CD14-positive monocyte (primary cell): Measurements from ENCODE around the gene AGAP1. TPM values are rescaled to one million over a fixed set of nuclear protein-coding genes. Genes with fewer than 3 reads are reported as not detected.

Experiments used
- DNase-seq, 3 donors: peaks; one replicate each; pipeline ENCODE4 v3.0.0-alpha.2; 2011 to 2022
- H2AFZ ChIP-seq: 2 replicates; pipeline ENCODE4 v1.6.0; 2012; ENCODE audit warnings: mild to moderate bottlenecking, low read depth, low read length, inconsistent platforms; ENCODE audit not compliant: insufficient read depth, poor library complexity, severe bottlenecking
- H3K27ac ChIP-seq, 2 donors: 1 replicate in 1 of 2; 2 replicates in 1 of 2; pipeline ENCODE4 v1.5.1; 2012 to 2013; ENCODE audit warnings: low read length in 2 of 2, control low read depth in 1 of 2, inconsistent platforms in 1 of 2, low read depth in 1 of 2, mild to moderate bottlenecking in 1 of 2
- H3K27me3 ChIP-seq, 2 donors: one replicate each; pipeline versions ENCODE4 v1.6.0 to v1.6.1; 2011 to 2013; ENCODE audit warnings: low read length in 2 of 2; ENCODE audit not compliant: control insufficient read depth in 2 of 2, insufficient read depth in 2 of 2
- H3K36me3 ChIP-seq, 2 donors: replicated peaks in 1 of 2; 1 replicate in 1 of 2; 2 replicates in 1 of 2; pipeline versions ENCODE4 v1.5.1 to v1.6.1; 2012 to 2013; ENCODE audit warnings: low read length in 2 of 2, control low read depth in 1 of 2, inconsistent platforms in 1 of 2, mild to moderate bottlenecking in 1 of 2; ENCODE audit not compliant: insufficient read depth in 2 of 2, control insufficient read depth in 1 of 2
- H3K4me1 ChIP-seq, 2 donors: 1 replicate in 1 of 2; 2 replicates in 1 of 2; pipeline versions ENCODE4 v1.5.1 to v1.6.1; 2012 to 2013; ENCODE audit warnings: low read length in 2 of 2, control low read depth in 1 of 2, inconsistent platforms in 1 of 2, mild to moderate bottlenecking in 1 of 2, moderate library complexity in 1 of 2; ENCODE audit not compliant: insufficient read depth in 2 of 2, control insufficient read depth in 1 of 2
- H3K4me2 ChIP-seq: replicated peaks from 2 replicates; pipeline ENCODE3; 2012; ENCODE audit warnings: low read length, moderate library complexity, mild to moderate bottlenecking; ENCODE audit not compliant: poor library complexity, severe bottlenecking; ENCODE audit errors: extremely low read depth
- H3K4me3 ChIP-seq, 3 experiments: fragments of 200-600 bp in 1 of 3; sonication (generic) in 1 of 3; replicated peaks in 1 of 3; 1 replicate in 2 of 3; 2 replicates in 1 of 3; pipeline ENCODE4 v1.5.1; 2011 to 2013; ENCODE audit warnings: low read length in 3 of 3, mild to moderate bottlenecking in 3 of 3, control low read depth in 2 of 3, low read depth in 2 of 3, inconsistent platforms in 1 of 3, moderate library complexity in 1 of 3
- H3K79me2 ChIP-seq: 2 replicates; pipeline ENCODE4 v1.6.0; 2012; ENCODE audit warnings: mild to moderate bottlenecking, control low read depth, inconsistent platforms, low read length, moderate library complexity; ENCODE audit not compliant: insufficient read depth
- H3K9ac ChIP-seq: 2 replicates; pipeline ENCODE4 v1.6.0; 2017; ENCODE audit warnings: low read length, mild to moderate bottlenecking; ENCODE audit not compliant: insufficient read depth, poor library complexity, severe bottlenecking
- H3K9me3 ChIP-seq, 2 donors: replicated peaks in 1 of 2; 1 replicate in 1 of 2; 2 replicates in 1 of 2; pipeline versions ENCODE4 v1.5.1 to v1.6.1; 2012 to 2013; ENCODE audit warnings: low read length in 2 of 2, control low read depth in 1 of 2; ENCODE audit not compliant: control insufficient read depth in 1 of 2, insufficient read depth in 1 of 2
- H4K20me1 ChIP-seq: 2 replicates; pipeline ENCODE4 v1.6.0; 2012; ENCODE audit warnings: mild to moderate bottlenecking, low read length, control low read depth, moderate library complexity; ENCODE audit not compliant: insufficient read depth
- H3K27ac Mint-ChIP-seq, 7 donors: one replicate each; pipeline ENCODE4 v1.8.0; 2020; ENCODE audit warnings: mild to moderate bottlenecking in 7 of 7, mixed read lengths in 7 of 7, moderate library complexity in 6 of 7, inconsistent platforms in 2 of 7
- H3K27me3 Mint-ChIP-seq, 3 donors: one replicate each; pipeline ENCODE4 v1.8.0; 2021 to 2022; ENCODE audit warnings: low read depth in 3 of 3, mild to moderate bottlenecking in 3 of 3, mixed read lengths in 3 of 3, moderate library complexity in 3 of 3, inconsistent platforms in 1 of 3
- H3K36me3 Mint-ChIP-seq, 2 donors: one replicate each; pipeline ENCODE4 v1.8.0; 2020; ENCODE audit warnings: mixed read lengths in 2 of 2, inconsistent platforms in 1 of 2, mild to moderate bottlenecking in 1 of 2
- H3K4me1 Mint-ChIP-seq: one replicate; pipeline ENCODE4 v1.8.0; 2020; ENCODE audit warnings: mild to moderate bottlenecking, mixed read lengths
- H3K4me3 Mint-ChIP-seq, 2 donors: one replicate each; pipeline ENCODE4 v1.8.0; 2020; ENCODE audit warnings: mild to moderate bottlenecking in 2 of 2, mixed read lengths in 2 of 2, moderate library complexity in 1 of 2
- H3K9me3 Mint-ChIP-seq, 7 donors: one replicate each; pipeline ENCODE4 v1.8.0; 2020 to 2022; ENCODE audit warnings: mixed read lengths in 7 of 7, mild to moderate bottlenecking in 6 of 7, moderate library complexity in 6 of 7, inconsistent platforms in 2 of 7
- CTCF ChIP-seq: fragments of 200-600 bp; IDR thresholded peaks from one replicate; pipeline ENCODE4 v1.8.0; 2022; ENCODE audit warnings: antibody characterized with exemption, mild to moderate bottlenecking
- whole genome bisulfite sequencing: methylation state at CpG from one replicate; pipeline ENCODE4 v1.1.5; 2013; ENCODE audit warnings: missing lambda C conversion rate; ENCODE audit not compliant: insufficient coverage; 5-methylcytosine and 5-hydroxymethylcytosine counted together
- intact Hi-C, 2 donors: fragments of 100-400 bp; cut with micrococcal nuclease; formaldehyde crosslinking; loops; one replicate each; pipeline versions ENCODE4 v1.15.0 to v1.15.1; 2023
- polyA plus RNA-seq, 3 donors: library from polyadenylated mRNA; depleted of rRNA in 1 of 3; unstranded in 2 of 3; stranded (reverse) in 1 of 3; fragments of 300-500 nt in 2 of 3; fragments of >200 nt in 1 of 3; fragmentation: Illumina TruSeq in 2 of 3; gene quantifications; 1 replicate in 2 of 3; 2 replicates in 1 of 3; pipeline ENCODE4 v1.2.3, GENCODE V29; 2012 to 2021

AGAP1 gene
- polyA plus RNA-seq, 3 donors = 0.12 TPM; not detected in 2

GRCh38 chr2:235709124-235709813, 215.4 kb downstream of the AGAP1 start:
- no peak for TF ChIP-seq CTCF
- no peaks in the 10 kb centered on the region for H3K9me3 Mint-ChIP-seq
- Histone ChIP-seq H3K36me3 (no peaks in the 10 kb centered on the region), H3K9ac (no peak overlapping the region), H4K20me1 (no peaks in the 10 kb centered on the region), H3K9me3 (no peaks in the 10 kb centered on the region), H3K4me2 (no peak overlapping the region), H3K27ac (no peak overlapping the region), H3K4me3 (no peak overlapping the region), H3K27me3 (no peaks in the 10 kb centered on the region), H3K4me1 (no peaks in the 10 kb centered on the region), H3K79me2 (no peaks in the 10 kb centered on the region), H2AFZ (no peak overlapping the region)
- H3K4me3 Mint-ChIP-seq = no peak overlapping the region
- no peak for DNase-seq
- WGBS = 97% methylated on average over 11 of the region's 14 CpGs
- H3K27me3 Mint-ChIP-seq = peaks cover 4 to 5% (median 5%) of the 10 kb centered on the region in 3 donors
- no peak overlapping the region for H3K27ac Mint-ChIP-seq
- intact Hi-C loops = no loop called here
- H3K36me3 Mint-ChIP-seq = no peaks in the 10 kb centered on the region
- no peaks in the 10 kb centered on the region for H3K4me1 Mint-ChIP-seq

- H3K79me2 ChIP-seq = no peaks in the 10 kb centered on the region
Observed at GRCh38 chr2:235709969-235710879, 216.4 kb downstream of the AGAP1 start.

More at GRCh38 chr2:235709969-235710879, 216.4 kb downstream of the AGAP1 start:
- no peak for TF ChIP-seq CTCF
- intact Hi-C loops = no loop called here
- Mint-ChIP-seq H3K4me3 (no peak overlapping the region), H3K27ac (no peak overlapping the region), H3K27me3 (peaks cover 4 to 5% (median 5%) of the 10 kb centered on the region in 3 donors), H3K9me3 (no peaks in the 10 kb centered on the region), H3K4me1 (no peaks in the 10 kb centered on the region), H3K36me3 (no peaks in the 10 kb centered on the region)
- Histone ChIP-seq H3K27ac (no peak overlapping the region), H3K4me1 (no peaks in the 10 kb centered on the region), H3K4me3 (no peak overlapping the region), H2AFZ (no peak overlapping the region), H3K27me3 (no peaks in the 10 kb centered on the region), H3K9me3 (no peaks in the 10 kb centered on the region), H3K9ac (no peak overlapping the region), H3K36me3 (no peaks in the 10 kb centered on the region), H4K20me1 (no peaks in the 10 kb centered on the region), H3K4me2 (no peak overlapping the region)
- WGBS = 91% methylated on average over 19 of the region's 27 CpGs
- DNase-seq = no peak
